SK-N-SH (cell line): ENCODE measurements around the gene ABCA1. TPM values are rescaled to one million over a fixed set of nuclear protein-coding genes. Genes with fewer than 3 reads are reported as not detected.

Source experiments
- CTCF ChIA-PET: fragments of 300-600, 350-600 bp; formaldehyde crosslinking; extraction: SDS; loops from one replicate; lab custom pipeline; 2021; lab: Yijun Ruan, JAX
- POLR2A ChIA-PET: fragments of 350-600 bp; sonication (Branson Sonifier 250); formaldehyde crosslinking; extraction: SDS; loops from one replicate; lab custom pipeline; 2020; ENCODE audit warnings: antibody characterized with exemption, inconsistent platforms; lab: Yijun Ruan, JAX
- DNase-seq: peaks from one replicate; pipeline ENCODE4 v3.0.0; 2012
- H2AFZ ChIP-seq: fragments of 200-600 bp; sonication (generic); 2 replicates; pipeline ENCODE4 v1.8.1; 2016; ENCODE audit warnings: antibody characterized with exemption, mild to moderate bottlenecking, low read depth
- H3F3A ChIP-seq: fragments of 200-600 bp; sonication (generic); replicated peaks from 2 replicates; pipeline ENCODE3; 2016; ENCODE audit warnings: antibody characterized with exemption, mild to moderate bottlenecking; ENCODE audit not compliant: insufficient read depth
- H3K27ac ChIP-seq, 2 experiments: fragments of 200-500 bp in 1 of 2; fragments of 200-600 bp in 1 of 2; sonication (Bioruptor generic) in 1 of 2; sonication (generic), shearing (Covaris generic) in 1 of 2; 2 replicates each; pipeline versions ENCODE4 v1.5.1 to v1.6.1; 2014 to 2016; ENCODE audit warnings: low read depth in 2 of 2, inconsistent platforms in 1 of 2, low read length in 1 of 2, mild to moderate bottlenecking in 1 of 2, mixed read lengths in 1 of 2
- H3K27me3 ChIP-seq: fragments of 200-600 bp; sonication (generic), shearing (Covaris generic); 2 replicates; pipeline ENCODE4 v1.6.1; 2016; ENCODE audit warnings: mixed run types; ENCODE audit not compliant: insufficient read depth
- H3K36me3 ChIP-seq, 2 experiments: fragments of 200-500 bp in 1 of 2; fragments of 200-600 bp in 1 of 2; sonication (Bioruptor generic) in 1 of 2; sonication (generic) in 1 of 2; replicated peaks in 1 of 2; 2 replicates each; pipeline versions ENCODE3 to v1.5.1; 2014 to 2016; ENCODE audit warnings: low read length in 1 of 2, mild to moderate bottlenecking in 1 of 2; ENCODE audit not compliant: insufficient read depth in 2 of 2, control insufficient read depth in 1 of 2
- H3K4me1 ChIP-seq, 2 experiments: fragments of 200-500 bp in 1 of 2; fragments of 200-600 bp in 1 of 2; sonication (Bioruptor generic) in 1 of 2; sonication (generic), shearing (Covaris generic) in 1 of 2; 2 replicates each; pipeline versions ENCODE4 v1.5.1 to v1.6.1; 2014 to 2016; ENCODE audit warnings: low read depth in 1 of 2, low read length in 1 of 2, mixed run types in 1 of 2; ENCODE audit not compliant: insufficient read depth in 2 of 2, control insufficient read depth in 1 of 2
- H3K4me2 ChIP-seq: fragments of 200-600 bp; sonication (generic), shearing (Covaris generic); 2 replicates; pipeline ENCODE4 v1.6.1; 2017; ENCODE audit warnings: mixed run types
- H3K4me3 ChIP-seq, 2 experiments: fragments of 200-500 bp in 1 of 2; fragments of 200-600 bp in 1 of 2; sonication (Bioruptor generic) in 1 of 2; sonication (generic), shearing (Covaris generic) in 1 of 2; 2 replicates each; pipeline versions ENCODE4 v1.5.1 to v1.8.1; 2014 to 2016; ENCODE audit warnings: low read depth in 2 of 2, inconsistent platforms in 1 of 2, low read length in 1 of 2, mild to moderate bottlenecking in 1 of 2, mixed read lengths in 1 of 2, moderate library complexity in 1 of 2
- H3K79me2 ChIP-seq: fragments of 200-600 bp; sonication (generic); 2 replicates; pipeline ENCODE4 v1.8.1; 2017; ENCODE audit warnings: mild to moderate bottlenecking; ENCODE audit not compliant: insufficient read depth
- H3K9ac ChIP-seq: fragments of 200-600 bp; sonication (generic); 2 replicates; pipeline ENCODE4 v1.6.1; 2017; ENCODE audit warnings: mixed run types
- H3K9me2 ChIP-seq: fragments of 200-600 bp; sonication (generic); 2 replicates; pipeline ENCODE4 v1.6.1; 2017; ENCODE audit warnings: mixed run types
- H3K9me3 ChIP-seq: fragments of 200-600 bp; sonication (generic); 2 replicates; pipeline ENCODE4 v1.6.1; 2017; ENCODE audit warnings: mixed run types, mild to moderate bottlenecking, moderate library complexity
- H4K20me1 ChIP-seq: fragments of 200-600 bp; sonication (generic); 2 replicates; pipeline ENCODE4 v1.6.1; 2017; ENCODE audit warnings: mild to moderate bottlenecking, mixed run types; ENCODE audit not compliant: insufficient read depth
- CHD2 ChIP-seq: fragments of 150-350 bp; IDR thresholded peaks from 2 replicates; pipeline ENCODE4 v1.6.1; 2018; ENCODE audit warnings: low read length; ENCODE audit not compliant: partially characterized antibody
- EZH2phosphoT487 ChIP-seq: fragments of 200-600 bp; sonication (generic); IDR thresholded peaks from 2 replicates; pipeline ENCODE4 v1.6.1; 2017; ENCODE audit warnings: low read depth, mixed run types, mild to moderate bottlenecking, antibody characterized with exemption, moderate library complexity, borderline replicate concordance
- FOSL2 ChIP-seq: IDR thresholded peaks from 2 replicates; pipeline ENCODE4 v1.4.0; 2012; ENCODE audit warnings: low read depth, mild to moderate bottlenecking, moderate library complexity, borderline replicate concordance
- FOXJ3 ChIP-seq: sonication (generic); formaldehyde crosslinking; IDR thresholded peaks from 2 replicates; pipeline ENCODE4 v1.5.1; 2020; ENCODE audit warnings: mild to moderate bottlenecking, missing genetic modification reagents
- FOXM1 ChIP-seq: IDR thresholded peaks from 2 replicates; pipeline ENCODE4 v1.4.0; 2012; ENCODE audit warnings: low read depth, mild to moderate bottlenecking
- MXI1 ChIP-seq: IDR thresholded peaks from 2 replicates; pipeline ENCODE4 v1.6.1; 2012; ENCODE audit warnings: mild to moderate bottlenecking, low read depth, low read length, improper control_type of control experiment
- NFIC ChIP-seq: IDR thresholded peaks from 2 replicates; pipeline ENCODE4 v1.4.0; 2012; ENCODE audit warnings: borderline replicate concordance
- POLR2AphosphoS5 ChIP-seq: IDR thresholded peaks from 2 replicates; pipeline ENCODE4 v1.6.1; 2012; ENCODE audit warnings: low read depth, low read length
- RAD21 ChIP-seq: IDR thresholded peaks from 2 replicates; pipeline ENCODE4 v1.6.1; 2012; ENCODE audit warnings: mild to moderate bottlenecking, low read length
- RCOR1 ChIP-seq: fragments of 150-350 bp; IDR thresholded peaks from 2 replicates; pipeline ENCODE4 v1.6.1; 2017; ENCODE audit warnings: antibody characterized with exemption, low read length
- RXRA ChIP-seq: IDR thresholded peaks from 2 replicates; pipeline ENCODE4 v1.4.0; 2012; ENCODE audit warnings: low read depth, mild to moderate bottlenecking, borderline replicate concordance
- TAF1 ChIP-seq: IDR thresholded peaks from 2 replicates; pipeline ENCODE4 v1.6.1; 2012; ENCODE audit warnings: low read depth, mild to moderate bottlenecking, low read length, moderate library complexity, borderline replicate concordance
- TCF12 ChIP-seq: IDR thresholded peaks from 2 replicates; pipeline ENCODE4 v1.4.0; 2012
- USF1 ChIP-seq: IDR thresholded peaks from 2 replicates; pipeline ENCODE4 v1.4.0; 2012; ENCODE audit warnings: low read depth, borderline replicate concordance
- YY1 ChIP-seq: IDR thresholded peaks from 2 replicates; pipeline ENCODE4 v1.4.0; 2012; ENCODE audit warnings: low read depth, mild to moderate bottlenecking
- ZBTB33 ChIP-seq: IDR thresholded peaks from 2 replicates; pipeline ENCODE4 v1.4.0; 2012; ENCODE audit warnings: low read depth, borderline replicate concordance
- WGBS: methylation state at CpG from one replicate; pipeline ENCODE4 v1.1.6; 2017; ENCODE audit warnings: low lambda C conversion rate; 5-methylcytosine and 5-hydroxymethylcytosine counted together
- polyA plus RNA-seq, 3 experiments: library from polyadenylated mRNA; depleted of rRNA; stranded (reverse); fragments of >200 nt; gene quantifications; 2 replicates each; pipeline ENCODE4 v1.2.3, GENCODE V29; 2012
- TF ChIP-seq, protein P1 (sequence below): fragments of 200-600 bp; sonication (generic); IDR thresholded peaks from 2 replicates; pipeline ENCODE4 v1.6.1; 2017; ENCODE audit warnings: antibody characterized with exemption, mild to moderate bottlenecking, moderate library complexity

The ABCA1 gene
- polyA plus RNA-seq, 1 of the 3 experiments (the other 2 are of a cell fraction) = 5.3 TPM

- Histone ChIP-seq H3F3A (peaks cover 8% of the 10 kb centered on the region), H2AFZ (no peak overlapping the region), H3K27me3 (no peaks in the 10 kb centered on the region), H4K20me1 (no peaks in the 10 kb centered on the region), H3K4me2 (no peak overlapping the region), H3K9me2 (no peaks in the 10 kb centered on the region), H3K4me1 (peaks cover 0 to 5% of the 10 kb centered on the region in 2 experiments; a peak in 2 of 4 replicates), H3K9ac (no peak overlapping the region), H3K4me3 (no peak overlapping the region), H3K27ac (no peak overlapping the region), H3K79me2 (peaks cover 26% of the 10 kb centered on the region), H3K9me3 (no peaks in the 10 kb centered on the region), H3K36me3 (peaks cover 39 to 40% of the 10 kb centered on the region in 2 experiments)
- DNase-seq = no peak
- CTCF ChIA-PET = no interaction called here
- POLR2A ChIA-PET = no interaction called here
- TF ChIP-seq CHD2 (no peak), RXRA (no peak), RAD21 (no peak), TCF12 (no peak), EZH2phosphoT487 (no peak), MXI1 (no peak), NFIC (no peak), RCOR1 (no peak), POLR2AphosphoS5 (no peak), FOXJ3 (CRISPR knock-in tag) (no peak), TAF1 (no peak), FOXM1 (no peak), USF1 (no peak), ZBTB33 (no peak), FOSL2 (no peak), YY1 (no peak)
- TF ChIP-seq, protein P1, sequence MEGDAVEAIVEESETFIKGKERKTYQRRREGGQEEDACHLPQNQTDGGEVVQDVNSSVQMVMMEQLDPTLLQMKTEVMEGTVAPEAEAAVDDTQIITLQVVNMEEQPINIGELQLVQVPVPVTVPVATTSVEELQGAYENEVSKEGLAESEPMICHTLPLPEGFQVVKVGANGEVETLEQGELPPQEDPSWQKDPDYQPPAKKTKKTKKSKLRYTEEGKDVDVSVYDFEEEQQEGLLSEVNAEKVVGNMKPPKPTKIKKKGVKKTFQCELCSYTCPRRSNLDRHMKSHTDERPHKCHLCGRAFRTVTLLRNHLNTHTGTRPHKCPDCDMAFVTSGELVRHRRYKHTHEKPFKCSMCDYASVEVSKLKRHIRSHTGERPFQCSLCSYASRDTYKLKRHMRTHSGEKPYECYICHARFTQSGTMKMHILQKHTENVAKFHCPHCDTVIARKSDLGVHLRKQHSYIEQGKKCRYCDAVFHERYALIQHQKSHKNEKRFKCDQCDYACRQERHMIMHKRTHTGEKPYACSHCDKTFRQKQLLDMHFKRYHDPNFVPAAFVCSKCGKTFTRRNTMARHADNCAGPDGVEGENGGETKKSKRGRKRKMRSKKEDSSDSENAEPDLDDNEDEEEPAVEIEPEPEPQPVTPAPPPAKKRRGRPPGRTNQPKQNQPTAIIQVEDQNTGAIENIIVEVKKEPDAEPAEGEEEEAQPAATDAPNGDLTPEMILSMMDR = no peak
- WGBS = over 99% methylated on average over 3 of the region's 3 CpGs
Observed at GRCh38 chr9:104750185-104750767, 177.7 kb downstream of the ABCA1 start.
